HG02678 (cell line): Measurements from ENCODE around the gene FBXO34.
A peak's percentile ranks its signal among the peaks of the same experiment; 100 is the strongest.
"Not testable (repeated sequence)": the region's sequence is repeated elsewhere in the genome, so short reads cannot be mapped to it uniquely, and the experiment has no call there.

Experiments used
- ATAC-seq: cut with Tn5 transposase; IDR thresholded peaks from one replicate; pipeline ENCODE4 v1.9.1; 2021; ENCODE audit warnings: mild to moderate bottlenecking, moderate library complexity; ENCODE audit not compliant: unreplicated experiment

FBXO34 gene

GRCh38 chr14:55340482-55340881, 69.3 kb downstream of the FBXO34 start:
- no peak for ATAC-seq

GRCh38 chr14:55341781-55342180, 70.6 kb downstream of the FBXO34 start:
- ATAC-seq, result no peak

GRCh38 chr14:55344582-55345163, 73.5 kb downstream of the FBXO34 start:
- not testable (repeated sequence) for ATAC-seq

GRCh38 chr14:55347040-55347439, 75.8 kb downstream of the FBXO34 start:
- ATAC-seq, result no peak

- ATAC-seq, result no peak
Observed at GRCh38 chr14:55347748-55348147, 76.5 kb downstream of the FBXO34 start.

GRCh38 chr14:55348766-55349453, 77.7 kb downstream of the FBXO34 start:
- ATAC-seq, result no peak

- ATAC-seq, result no peak
Observed at GRCh38 chr14:55349565-55349964, 78.3 kb downstream of the FBXO34 start.

- ATAC-seq, result no peak
Observed at GRCh38 chr14:55350461-55350860, 79.2 kb downstream of the FBXO34 start.

GRCh38 chr14:55351111-55351510, 79.9 kb downstream of the FBXO34 start:
- ATAC-seq, result no peak

- no peak for ATAC-seq
Observed at GRCh38 chr14:55352201-55352600, 81.0 kb downstream of the FBXO34 start.

- no peak for ATAC-seq
Observed at GRCh38 chr14:55353686-55354467, 82.7 kb downstream of the FBXO34 start.

GRCh38 chr14:55354500-55354899, 83.3 kb downstream of the FBXO34 start:
- peak; percentile 69 for ATAC-seq

- ATAC-seq, result no peak
Observed at GRCh38 chr14:55355922-55356321, 84.7 kb downstream of the FBXO34 start.

- ATAC-seq, result no peak
Observed at GRCh38 chr14:55356913-55357312, 85.7 kb downstream of the FBXO34 start.

GRCh38 chr14:55359307-55359706, 88.1 kb downstream of the FBXO34 start:
- ATAC-seq, result no peak

GRCh38 chr14:55361190-55361589, 90.0 kb downstream of the FBXO34 start:
- ATAC-seq, result no peak

GRCh38 chr14:55366271-55366670, 95.0 kb downstream of the FBXO34 start:
- no peak for ATAC-seq

GRCh38 chr14:55370883-55371455, 99.7 kb downstream of the FBXO34 start:
- no peak for ATAC-seq

- ATAC-seq, result no peak
Observed at GRCh38 chr14:55372423-55372822, 101.2 kb downstream of the FBXO34 start.

- no peak for ATAC-seq
Observed at GRCh38 chr14:55372825-55373224, 101.6 kb downstream of the FBXO34 start.
